GM19023 (cell line): ENCODE results near the gene SMYD3.

Source experiments
- ATAC-seq: cut with Tn5 transposase; IDR thresholded peaks from one replicate; pipeline ENCODE4 v1.9.1; 2021; ENCODE audit warnings: mild to moderate bottlenecking, moderate library complexity; ENCODE audit not compliant: unreplicated experiment

Gene SMYD3

GRCh38 chr1:246506674-246507481 lies at the start of gene SMYD3:
TSS of gene SMYD3 (minus strand) at chr1:246507279.
- peak; percentile 94 for ATAC-seq

DNA sequence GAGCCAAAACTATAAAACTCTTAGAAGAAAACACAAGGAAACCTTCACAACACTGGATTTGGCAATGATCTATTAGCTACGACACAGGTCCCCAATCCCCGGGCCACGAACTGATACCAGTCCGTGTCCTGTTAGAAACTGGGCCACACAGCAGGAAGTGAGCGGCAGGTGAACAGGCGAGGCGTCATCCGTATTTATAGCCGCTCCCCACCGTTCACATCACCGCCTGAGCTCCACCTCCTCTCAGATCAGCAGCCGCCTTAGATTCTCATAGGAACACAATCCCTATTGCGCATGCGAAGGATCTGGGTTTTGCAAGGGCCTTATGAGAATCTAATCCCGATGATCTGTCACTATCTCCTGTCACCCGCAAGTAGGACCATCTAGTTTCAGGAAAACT lies 47.1 kb upstream of the SMYD3 start:
- ATAC-seq: no peak

GRCh38 chr1:246552110-246552509 lies 45.0 kb upstream of the SMYD3 start:
- ATAC-seq: no peak

DNA sequence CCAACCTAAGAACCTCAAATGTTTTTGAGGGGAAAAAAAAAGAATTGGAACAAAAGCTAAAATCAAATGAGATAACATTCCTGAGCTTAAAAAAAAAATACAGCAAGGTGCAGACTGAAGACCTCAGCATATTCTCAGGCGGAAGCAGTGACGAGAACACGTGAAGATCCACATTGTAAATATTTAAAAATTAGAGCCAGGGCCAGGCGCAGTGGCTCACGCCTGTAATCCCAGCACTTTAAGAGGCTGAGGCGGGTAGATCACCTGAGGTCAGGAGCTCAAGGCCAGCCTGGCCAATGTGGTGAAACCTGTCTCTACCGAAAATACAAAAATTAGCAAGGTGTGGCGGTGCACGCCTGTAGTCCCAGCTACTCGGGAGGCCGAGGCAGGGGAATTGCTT lies 43.3 kb upstream of the SMYD3 start:
- ATAC-seq: no peak

GRCh38 chr1:246549665-246550064 lies 42.6 kb upstream of the SMYD3 start:
- ATAC-seq: no peak

DNA sequence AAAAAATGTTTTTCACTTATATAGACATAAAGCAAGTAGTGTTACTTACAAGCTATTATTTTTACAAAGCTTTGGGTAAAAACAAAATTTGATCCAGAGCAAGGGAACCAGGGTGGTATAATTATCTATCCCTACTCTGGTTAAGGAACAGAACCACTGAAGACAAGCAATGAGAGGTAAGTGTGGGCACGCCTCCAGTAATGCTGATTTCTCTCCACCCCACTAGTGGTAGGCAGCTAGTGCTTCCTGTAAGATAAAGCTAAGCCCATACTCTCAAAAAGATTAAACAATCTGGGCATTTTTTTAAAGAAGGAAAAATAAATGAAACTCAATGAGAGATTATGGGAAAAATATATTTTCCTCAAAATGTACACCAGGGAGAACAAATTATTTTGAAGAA lies 36.9 kb upstream of the SMYD3 start:
- ATAC-seq: no peak

DNA sequence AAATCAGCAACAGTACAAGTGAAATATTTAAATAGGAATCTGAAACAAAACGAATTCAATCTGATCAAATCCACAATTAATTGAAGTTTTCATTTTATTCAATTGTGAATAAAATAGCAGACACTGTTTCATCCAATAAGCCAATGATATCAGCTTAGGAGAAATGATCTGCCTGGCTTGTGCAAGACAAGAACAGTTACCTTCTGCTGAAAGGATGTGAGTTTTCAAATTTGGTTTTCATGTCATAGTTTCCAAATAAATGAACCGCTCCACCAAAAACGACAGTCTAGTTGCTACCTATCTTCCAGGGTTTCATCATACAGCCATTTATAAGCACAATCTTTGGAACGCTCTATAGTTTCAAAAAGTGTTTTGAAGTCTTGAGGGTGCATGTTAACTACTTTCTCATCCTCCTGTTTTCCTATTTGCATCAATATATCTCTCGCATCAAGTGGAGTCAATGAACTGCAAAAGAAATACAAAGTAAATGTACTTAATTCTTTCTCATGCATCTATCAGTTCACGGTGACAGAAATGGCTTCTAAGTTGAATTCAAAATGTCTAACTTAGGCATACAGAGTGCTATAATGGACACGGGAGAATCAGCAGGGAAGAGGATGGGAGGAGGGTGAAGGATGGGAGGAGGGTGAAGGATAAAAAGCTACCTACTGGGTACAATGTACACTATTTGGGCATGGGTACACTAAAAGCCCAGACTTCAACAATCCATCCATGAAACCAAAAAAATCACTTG lies 33.8 kb upstream of the SMYD3 start:
- no peak for ATAC-seq

- no peak for ATAC-seq
Observed at GRCh38 chr1:246537887-246538286, 30.8 kb upstream of the SMYD3 start.

DNA sequence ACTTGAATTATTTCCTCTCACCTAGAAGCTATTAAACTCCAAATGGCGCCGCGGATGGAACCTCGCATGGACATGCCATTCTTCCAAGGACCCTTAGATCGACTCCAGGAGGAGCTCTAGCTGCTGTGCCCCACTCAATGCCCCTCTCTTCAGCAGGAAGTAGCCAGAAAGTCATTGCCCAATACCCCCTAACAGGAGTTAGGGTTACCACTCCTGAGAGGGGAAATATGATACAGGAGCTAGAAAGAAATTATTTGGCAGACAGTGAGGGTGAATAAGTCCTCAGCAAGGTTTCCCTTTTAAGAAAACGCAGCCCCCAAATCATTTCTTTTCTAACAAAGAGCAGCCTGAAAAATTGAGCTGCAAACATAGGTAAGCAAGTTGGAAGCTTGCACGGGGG lies 30.4 kb upstream of the SMYD3 start:
- no peak for ATAC-seq

GRCh38 chr1:246534114-246534513 lies 27.0 kb upstream of the SMYD3 start:
- no peak for ATAC-seq

DNA sequence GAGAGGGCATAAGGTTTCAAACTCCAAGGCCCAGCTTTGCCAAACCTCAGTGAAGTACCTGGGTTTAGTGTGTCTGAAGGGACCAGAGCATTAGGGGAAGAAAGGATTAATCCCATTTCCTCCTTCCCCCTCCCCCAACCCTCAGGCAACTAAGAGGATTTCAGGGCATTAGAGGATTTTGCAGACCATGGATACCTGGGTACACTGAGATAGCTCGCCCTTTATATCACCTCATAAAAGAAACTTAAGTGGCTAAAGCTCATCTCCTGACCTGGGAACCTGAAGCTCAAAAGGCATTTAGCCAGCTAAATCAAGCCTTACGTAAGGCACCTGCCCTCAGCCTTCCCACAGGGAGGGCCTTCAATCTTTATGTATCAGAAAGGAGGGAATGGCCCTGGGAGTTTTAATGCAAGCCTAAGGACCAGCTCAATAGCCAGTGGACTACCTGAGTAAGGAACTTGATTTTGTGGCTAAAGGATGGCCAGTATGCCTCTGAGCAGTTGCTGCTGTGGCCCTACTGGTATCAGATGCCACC lies 26.4 kb upstream of the SMYD3 start:
- ATAC-seq: no peak

DNA sequence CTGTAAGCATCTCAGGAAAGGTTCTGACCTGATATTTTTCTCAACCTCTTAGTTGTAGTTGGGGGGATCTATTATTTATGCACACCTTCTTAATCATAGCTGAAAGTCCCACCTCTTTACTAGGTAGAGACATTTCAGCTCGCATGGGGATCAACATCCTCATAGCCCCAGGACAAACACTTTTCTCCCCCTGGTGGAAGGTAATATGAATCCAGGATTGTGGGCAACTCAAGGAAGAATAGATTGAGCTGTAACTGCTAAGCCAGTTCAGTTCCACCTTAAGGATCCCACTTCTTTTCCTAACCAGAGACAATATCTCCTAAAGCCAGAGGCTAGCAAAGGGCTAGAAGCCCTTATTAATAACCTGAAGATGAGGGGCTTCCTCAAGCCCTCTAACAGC lies 25.4 kb upstream of the SMYD3 start:
- no peak for ATAC-seq

DNA sequence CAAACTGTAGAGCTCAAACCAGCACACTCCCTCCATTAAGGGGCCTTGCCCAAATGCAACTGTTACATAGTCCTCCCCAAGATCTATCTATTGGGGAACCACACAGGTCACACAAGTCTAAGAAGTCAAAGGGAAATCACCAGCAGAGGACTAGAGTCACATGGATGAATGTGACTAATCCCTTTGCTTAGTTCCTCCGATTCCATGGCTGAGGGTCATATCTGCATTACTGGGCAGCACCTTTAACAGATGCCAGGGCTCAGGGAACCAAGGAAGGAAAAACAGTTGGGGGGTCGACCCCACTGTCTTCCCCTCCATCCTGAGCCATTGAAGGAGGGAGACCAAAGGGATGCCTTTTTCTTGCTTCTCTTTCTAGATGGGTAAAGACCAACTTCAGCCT lies 23.4 kb upstream of the SMYD3 start:
- ATAC-seq: no peak

- no peak for ATAC-seq
Observed at GRCh38 chr1:246528933-246529731, 22.1 kb upstream of the SMYD3 start.

GRCh38 chr1:246527402-246528088 lies 20.5 kb upstream of the SMYD3 start:
- no peak for ATAC-seq

DNA sequence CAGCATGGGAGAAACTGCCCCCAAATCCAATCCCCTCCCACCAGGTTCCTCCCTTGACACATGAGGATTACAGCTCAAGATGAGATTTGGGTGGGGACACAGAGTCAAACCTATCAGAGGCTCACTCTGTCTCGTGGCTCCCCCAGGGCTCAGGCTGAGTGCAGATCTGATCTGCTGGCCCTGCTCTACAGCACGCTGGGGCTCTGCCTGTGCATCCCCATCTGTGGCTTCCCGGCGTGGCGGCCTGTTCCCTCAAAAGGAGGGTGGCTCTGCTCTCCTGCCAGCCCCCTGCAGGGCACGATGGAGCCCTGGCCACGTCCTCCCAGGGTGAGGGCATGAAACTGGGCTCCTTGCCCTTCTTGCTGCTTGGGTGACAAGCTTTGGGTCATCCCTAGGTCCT lies 19.8 kb upstream of the SMYD3 start:
- no peak for ATAC-seq

GRCh38 chr1:246526380-246526779 lies 19.3 kb upstream of the SMYD3 start:
- ATAC-seq: no peak

DNA sequence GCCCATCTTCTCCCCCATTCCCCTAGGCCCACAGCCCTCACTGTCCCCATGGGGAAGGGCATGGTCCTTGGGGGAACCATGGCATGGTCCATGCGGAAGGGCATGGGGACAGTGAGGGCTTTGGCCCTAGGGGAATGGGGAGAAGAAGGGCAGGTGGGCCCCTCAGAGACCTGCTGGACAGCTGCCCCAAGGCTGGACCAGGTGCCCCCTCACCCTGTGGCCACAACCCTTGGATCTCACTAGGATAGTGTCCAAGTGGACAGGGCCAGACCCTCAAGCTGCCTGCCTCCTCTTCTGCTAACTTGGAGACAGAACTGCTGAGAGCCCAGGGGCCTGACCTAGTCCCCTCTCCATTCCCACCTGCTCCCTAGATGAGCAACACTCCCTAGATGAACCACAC lies 12.4 kb upstream of the SMYD3 start:
- ATAC-seq: no peak

- ATAC-seq: no peak
Observed at GRCh38 chr1:246518456-246519205, 11.6 kb upstream of the SMYD3 start.

DNA sequence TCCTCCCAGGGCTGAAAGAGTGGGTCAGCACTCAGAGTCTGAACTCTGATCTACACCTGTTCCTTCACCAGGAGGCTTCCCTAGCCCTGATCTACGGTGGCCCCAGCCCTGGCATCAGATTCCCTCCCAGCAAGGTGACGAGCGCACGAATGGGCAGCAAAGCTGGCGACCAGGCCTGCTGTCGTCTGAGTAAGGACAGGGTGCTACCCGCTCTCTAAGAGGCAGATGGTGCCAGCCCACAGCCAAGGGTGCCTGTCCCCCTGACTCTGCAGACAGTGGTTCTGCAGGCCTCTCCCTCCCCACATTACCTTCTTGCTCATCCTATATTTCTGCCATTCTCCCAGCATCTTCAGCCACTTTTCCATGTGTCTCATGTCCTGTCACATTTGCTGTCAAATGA lies 10.3 kb upstream of the SMYD3 start:
- no peak for ATAC-seq
